Brain microvascular endothelial cell (primary cell): ENCODE data around the gene TRIM49C.
"Not testable (repeated sequence)": the region's sequence is repeated elsewhere in the genome, so short reads cannot be mapped to it uniquely, and the experiment has no call there.

Experiments
- DNase-seq: peaks from one replicate; pipeline ENCODE4 v3.0.0-alpha.2; 2020
- H3K27ac ChIP-seq: fragments of 250-450 bp; sonication (Bioruptor Pico); 2 replicates; pipeline ENCODE4 v1.5.1; 2020; ENCODE audit warnings: mild to moderate bottlenecking, moderate library complexity
- H3K27me3 ChIP-seq: fragments of 250-450 bp; sonication (Bioruptor Pico); replicated peaks from 2 replicates; pipeline ENCODE4 v1.5.1; 2020; ENCODE audit warnings: mild to moderate bottlenecking
- H3K36me3 ChIP-seq: fragments of 250-450 bp; sonication (Bioruptor Pico); replicated peaks from 2 replicates; pipeline ENCODE4 v1.5.1; 2020; ENCODE audit warnings: mild to moderate bottlenecking
- H3K4me3 ChIP-seq: 2 replicates; pipeline ENCODE4 v1.5.1; 2011; ENCODE audit warnings: low read depth, mild to moderate bottlenecking, control low read depth, low read length, moderate library complexity
- in situ Hi-C: cut with HindIII; loops from 2 replicates; pipeline ENCODE4 v1.10.0; 2017; ENCODE audit warnings: low sequenced_read_pairs, low pct_ligation_motif_present

The TRIM49C gene

GRCh38 chr11:90030806-90031205, at the start of gene TRIM49C:
TSS of gene TRIM49C (plus strand) at chr11:90031106. CDS start at chr11:90035212, 4,106 bp downstream.
- H3K36me3 ChIP-seq, H3K27ac ChIP-seq, in situ Hi-C loops, H3K4me3 ChIP-seq, H3K27me3 ChIP-seq, DNase-seq: not testable (repeated sequence)

- H3K27me3 ChIP-seq, in situ Hi-C loops, DNase-seq: not testable (repeated sequence)
Observed at GRCh38 chr11:90024184-90024583, 6.7 kb upstream of the TRIM49C start.

GRCh38 chr11:90051591-90052209, 20.8 kb downstream of the TRIM49C start:
- H3K27me3 ChIP-seq, H3K36me3 ChIP-seq, in situ Hi-C loops, H3K27ac ChIP-seq, DNase-seq, H3K4me3 ChIP-seq: not testable (repeated sequence)

More at GRCh38 chr11:90024184-90024583, 6.7 kb upstream of the TRIM49C start:
- H3K4me3 ChIP-seq, H3K27ac ChIP-seq, H3K36me3 ChIP-seq: not testable (repeated sequence)

GRCh38 chr11:90052311-90052710, 21.4 kb downstream of the TRIM49C start:
- H3K27me3 ChIP-seq, DNase-seq, H3K36me3 ChIP-seq, H3K27ac ChIP-seq, in situ Hi-C loops, H3K4me3 ChIP-seq: not testable (repeated sequence)

GRCh38 chr11:90053545-90053944, 22.6 kb downstream of the TRIM49C start:
- H3K4me3 ChIP-seq, H3K27ac ChIP-seq, in situ Hi-C loops, H3K36me3 ChIP-seq, DNase-seq, H3K27me3 ChIP-seq: not testable (repeated sequence)

GRCh38 chr11:90085650-90086049, 54.7 kb downstream of the TRIM49C start, which contains the start of gene UBTFL1:
TSS of gene UBTFL1 (plus strand) at chr11:90085950. CDS start at chr11:90085950, 0 bp downstream.
- H3K4me3 ChIP-seq, in situ Hi-C loops, DNase-seq, H3K27me3 ChIP-seq, H3K36me3 ChIP-seq, H3K27ac ChIP-seq: not testable (repeated sequence)

- H3K27ac ChIP-seq, H3K36me3 ChIP-seq, H3K27me3 ChIP-seq, in situ Hi-C loops, H3K4me3 ChIP-seq, DNase-seq: not testable (repeated sequence)
Observed at GRCh38 chr11:90088731-90089130, 57.8 kb downstream of the TRIM49C start.
